Stimulated activated CD4-positive, alpha-beta T cell treated with anti-CD3 and anti-CD28 coated beads, TNF-alpha, amount 100 ng/mL, for 1 hour (primary cell): ENCODE measurements around the gene OSBPL1A.

Source experiments
- DNase-seq, 3 donors: peaks; one replicate each; pipeline ENCODE4 v3.0.0-alpha.2; 2020; ENCODE audit warnings: low read depth in 3 of 3, low spot score in 1 of 3

OSBPL1A gene

DNA sequence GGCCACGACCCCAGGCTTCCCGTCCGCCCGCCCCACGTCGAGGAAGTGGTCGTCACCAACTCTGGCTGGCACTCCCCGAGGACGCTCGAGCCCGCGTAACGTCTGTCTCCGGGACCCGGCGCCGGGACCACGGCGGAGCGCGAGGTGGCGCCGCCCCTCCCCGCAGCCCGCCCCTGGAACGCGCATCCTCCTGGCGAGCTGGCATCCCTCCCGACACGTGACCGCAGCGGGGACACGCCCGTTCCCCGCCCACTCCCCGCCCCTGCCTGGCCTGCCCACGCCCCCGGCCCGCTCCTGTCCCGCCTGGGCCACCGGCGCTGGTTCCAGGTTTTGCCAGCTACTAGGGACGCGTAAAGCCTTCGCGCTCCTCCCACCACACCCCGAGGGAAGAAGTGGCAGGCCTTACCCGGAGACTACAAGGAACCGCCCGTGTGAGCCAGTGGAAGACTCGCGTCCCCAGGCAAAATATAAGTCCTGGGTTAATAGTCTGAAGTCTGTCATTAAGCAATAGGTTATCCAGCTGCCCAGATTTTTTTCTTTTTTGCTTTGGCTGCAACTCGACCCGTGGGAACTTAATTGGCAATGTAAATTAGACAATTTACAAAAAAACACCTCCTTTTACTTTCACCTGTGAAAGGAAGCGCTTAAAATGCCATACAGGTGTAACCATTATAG, at the start of gene OSBPL1A:
Gene OSBPL1A (minus strand): TSS at position 131 of the 675 bp plus-strand sequence. CDS start 20,291 bp downstream, outside the sequence.
- peak; percentile 64 to 69 (median 68) for DNase-seq

DNA sequence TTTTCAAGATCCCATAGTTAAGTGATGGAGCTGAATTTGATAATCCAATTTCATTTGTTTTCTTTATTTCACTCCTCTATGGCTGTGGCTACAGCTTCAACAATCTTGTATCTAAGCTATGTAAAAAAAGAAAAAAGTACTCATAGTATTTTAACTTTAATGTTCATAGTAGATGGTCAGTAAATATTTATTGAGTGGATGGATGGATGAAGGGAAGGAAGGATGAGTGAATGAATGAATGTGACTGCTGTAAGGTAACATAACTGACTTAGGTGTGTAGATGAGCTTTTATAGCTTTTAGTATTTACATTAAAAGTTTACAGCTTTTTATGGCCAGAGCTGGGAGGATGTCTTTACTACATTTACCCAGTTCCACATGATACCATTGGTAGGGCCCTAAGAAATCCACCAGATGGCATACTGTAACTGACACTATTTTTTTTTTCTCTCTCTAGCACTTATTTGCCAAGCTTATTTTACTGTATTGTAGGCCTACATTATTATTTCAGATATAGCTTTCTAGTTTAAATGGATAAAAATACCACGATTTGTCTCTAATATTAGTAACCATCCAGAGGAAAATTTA, 49.4 kb upstream of the OSBPL1A start:
- no peak for DNase-seq

DNA sequence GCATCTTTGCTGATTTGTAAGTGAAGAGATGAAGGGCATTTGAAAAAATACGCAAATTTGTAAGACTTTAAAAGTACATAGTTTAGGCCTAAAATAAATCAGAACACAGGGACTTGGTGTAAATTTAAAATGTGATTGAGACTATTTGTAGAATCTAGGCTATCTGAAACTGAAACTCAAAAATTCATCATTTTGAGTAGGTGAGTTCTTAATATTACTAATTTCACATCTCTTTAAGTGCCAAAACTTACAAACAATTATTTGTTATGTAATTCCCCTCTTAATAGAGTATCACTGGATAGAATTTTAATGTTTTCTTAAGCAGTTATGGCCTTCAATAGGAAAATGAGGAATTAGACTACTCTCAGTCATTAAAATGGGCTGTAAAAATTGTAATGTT, 48.8 kb upstream of the OSBPL1A start:
- no peak for DNase-seq

DNA sequence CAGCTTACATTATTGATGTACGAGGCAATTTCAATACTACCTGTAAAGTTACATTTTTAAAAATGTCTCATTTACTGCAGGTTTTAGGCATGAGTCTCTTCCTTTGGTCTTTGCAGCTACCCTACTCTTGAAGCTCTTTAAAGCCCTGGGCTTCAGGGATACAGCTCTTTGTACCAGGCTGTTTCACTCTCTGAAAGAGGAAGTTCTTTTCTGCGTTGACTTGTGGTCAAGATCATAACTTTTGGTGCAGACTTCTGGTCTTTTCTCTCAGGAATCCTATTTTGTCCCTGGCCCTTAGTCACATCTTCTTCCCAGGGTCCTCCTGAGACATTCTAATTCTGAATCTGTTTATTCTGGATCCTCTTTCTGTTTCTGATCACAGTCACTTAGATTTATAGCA, 46.2 kb upstream of the OSBPL1A start:
- no peak for DNase-seq

DNA sequence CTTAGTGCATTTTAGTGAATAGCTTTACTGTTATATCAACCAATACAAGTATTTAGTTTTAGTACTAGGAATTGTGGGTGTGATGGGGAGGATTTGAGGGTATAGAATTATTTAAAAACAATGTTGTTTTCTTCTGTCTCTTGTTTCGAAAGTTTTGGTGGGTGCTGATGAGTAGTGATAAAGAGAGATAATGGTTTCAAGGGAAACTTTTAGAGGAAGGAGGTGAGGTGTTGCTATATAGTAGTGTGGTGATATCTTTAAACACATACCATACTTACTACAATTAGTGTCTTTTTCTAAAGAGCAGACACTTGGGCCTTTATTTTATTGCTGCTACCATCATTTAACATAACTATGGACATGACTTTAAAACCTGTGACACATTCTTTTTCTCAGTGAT, 39.3 kb upstream of the OSBPL1A start:
- DNase-seq = no peak

DNA sequence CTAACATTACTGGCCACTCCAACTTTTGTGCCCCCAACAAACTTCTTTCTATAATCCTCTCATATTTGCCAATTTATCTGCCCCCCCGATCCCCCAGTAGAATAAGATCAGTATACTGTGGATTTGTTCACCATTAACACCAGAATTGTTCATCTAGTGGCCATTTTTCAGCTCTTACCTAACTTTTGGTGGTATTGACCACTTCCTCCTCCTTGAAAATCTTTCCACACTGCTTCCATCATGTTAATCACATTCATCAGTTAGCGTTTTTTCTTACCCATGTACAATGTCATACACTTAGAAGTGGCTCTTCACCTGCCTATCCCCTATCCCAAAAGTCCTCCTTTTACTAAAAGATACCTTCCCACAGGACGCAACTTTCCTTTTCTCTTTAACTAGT, 35.0 kb upstream of the OSBPL1A start:
- no peak for DNase-seq

DNA sequence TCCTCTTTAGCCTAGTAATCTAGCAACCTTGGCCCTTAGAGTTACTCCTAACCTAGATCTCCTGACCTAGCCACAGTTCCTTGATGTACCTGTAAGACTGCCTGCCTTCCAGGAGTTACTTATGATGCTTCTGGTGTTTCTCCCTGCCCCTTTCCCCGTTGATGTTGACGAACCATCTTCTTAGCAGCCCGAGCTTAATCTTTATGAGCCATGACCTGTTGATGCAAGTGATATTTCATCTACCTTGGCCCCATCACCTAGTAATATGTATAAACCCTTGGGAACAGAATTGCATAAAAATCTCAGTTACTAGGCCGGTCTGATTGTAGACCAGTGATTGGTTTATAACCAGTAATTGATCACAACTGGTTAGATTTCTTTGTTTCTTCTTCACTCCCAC, 31.6 kb upstream of the OSBPL1A start:
- no peak for DNase-seq

DNA sequence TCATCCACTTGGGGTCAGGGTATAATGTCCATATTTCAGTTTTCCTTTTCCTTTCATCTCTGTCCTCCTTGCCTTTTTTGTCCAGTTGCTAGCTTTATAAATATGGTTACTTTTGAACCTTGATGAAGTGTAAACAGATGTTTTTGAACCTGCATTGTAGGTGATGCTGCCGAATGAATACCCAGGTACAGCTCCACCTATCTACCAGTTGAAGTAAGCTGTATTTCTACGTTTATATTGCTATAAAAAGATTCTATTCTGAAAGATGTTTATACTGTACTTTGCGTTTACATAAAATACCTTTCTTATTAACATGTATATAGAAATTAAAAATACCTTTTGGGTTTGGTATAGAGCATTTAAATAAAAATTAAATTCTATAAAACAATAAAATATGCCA, 31.1 kb upstream of the OSBPL1A start:
- DNase-seq = no peak

DNA sequence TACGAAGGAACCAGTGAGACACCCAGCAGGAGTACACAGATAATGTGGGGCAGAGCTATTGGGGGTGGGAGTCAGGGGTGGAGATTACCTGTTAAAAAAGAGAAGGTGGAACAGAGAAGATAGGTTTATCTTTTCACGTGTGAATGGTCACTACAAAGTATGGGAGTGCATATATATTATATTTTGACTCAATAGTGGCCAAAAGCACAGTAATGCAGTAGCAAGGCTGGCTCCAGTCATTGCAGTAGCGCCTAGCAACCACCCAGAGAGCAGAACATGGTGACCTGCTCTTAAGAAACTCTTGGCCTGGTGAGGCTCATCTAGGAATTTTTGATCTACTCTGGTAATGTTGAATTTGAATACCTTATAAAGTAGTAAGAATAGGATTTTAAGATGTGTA, 29.9 kb upstream of the OSBPL1A start:
- no peak for DNase-seq

DNA sequence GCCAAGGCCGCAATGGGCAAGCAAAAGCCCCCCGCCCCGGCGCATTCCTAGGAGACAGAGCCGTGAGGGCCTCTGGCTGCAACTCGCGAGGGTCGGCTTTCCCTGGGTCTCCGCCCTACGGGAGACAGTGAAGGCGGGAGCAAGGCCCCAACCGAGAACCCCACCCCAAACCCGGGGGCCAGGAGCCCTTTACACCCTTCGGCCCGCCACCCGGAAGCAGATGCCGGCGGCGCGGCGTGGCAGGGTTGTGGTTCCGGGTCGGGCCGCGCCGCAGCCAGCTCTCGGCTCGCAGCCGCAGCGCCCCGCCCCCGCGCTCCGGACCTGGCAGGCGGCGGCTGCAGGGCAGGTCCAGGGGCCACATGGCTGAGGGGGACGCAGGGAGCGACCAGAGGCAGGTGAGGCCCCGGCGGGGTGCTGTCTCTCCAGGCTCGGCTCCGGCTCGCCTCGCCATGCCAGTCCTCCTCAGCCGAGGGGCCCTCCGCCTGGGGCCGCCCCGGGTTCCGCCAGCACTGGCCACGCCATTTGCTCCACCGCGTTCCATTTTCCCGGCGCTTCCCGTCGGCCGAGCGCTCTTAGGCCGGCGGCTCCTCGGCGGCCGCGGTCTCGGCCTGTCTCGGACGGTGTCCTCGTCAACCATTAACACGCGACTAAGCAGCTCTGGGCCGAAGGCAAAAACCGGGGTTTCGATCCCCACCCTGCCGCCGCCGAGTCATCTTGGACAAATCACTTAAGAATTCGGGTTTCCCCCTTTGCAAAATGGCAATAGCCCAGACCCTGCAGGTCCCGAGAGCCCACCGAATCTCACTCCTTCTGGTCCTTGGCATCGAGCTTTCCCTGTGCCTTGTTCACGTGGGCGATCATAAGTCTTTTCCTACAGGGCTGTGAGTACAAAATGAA, 29.0 kb upstream of the OSBPL1A start, which contains the start of gene IMPACT:
Gene IMPACT (plus strand): TSS at position 273 of the 897 bp plus-strand sequence. CDS start 87 bp downstream, at position 360.
- peak; percentile 58 to 76 (median 61) for DNase-seq

DNA sequence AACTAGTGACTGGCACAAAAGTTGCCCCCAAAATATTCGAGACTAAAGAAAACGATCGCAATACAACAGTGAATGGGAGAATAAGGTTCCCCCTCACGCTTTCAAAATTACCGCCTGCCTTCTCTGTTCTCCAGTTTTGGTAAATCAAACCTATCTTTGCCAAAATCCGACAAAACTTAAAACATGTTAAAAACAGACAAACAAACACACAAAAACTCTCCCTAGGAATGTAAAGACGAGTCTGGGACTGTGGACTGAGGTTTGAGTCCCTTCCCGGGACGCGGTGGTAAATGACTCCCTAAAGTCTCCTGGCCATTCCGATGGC, 28.4 kb upstream of the OSBPL1A start:
- DNase-seq = no peak

DNA sequence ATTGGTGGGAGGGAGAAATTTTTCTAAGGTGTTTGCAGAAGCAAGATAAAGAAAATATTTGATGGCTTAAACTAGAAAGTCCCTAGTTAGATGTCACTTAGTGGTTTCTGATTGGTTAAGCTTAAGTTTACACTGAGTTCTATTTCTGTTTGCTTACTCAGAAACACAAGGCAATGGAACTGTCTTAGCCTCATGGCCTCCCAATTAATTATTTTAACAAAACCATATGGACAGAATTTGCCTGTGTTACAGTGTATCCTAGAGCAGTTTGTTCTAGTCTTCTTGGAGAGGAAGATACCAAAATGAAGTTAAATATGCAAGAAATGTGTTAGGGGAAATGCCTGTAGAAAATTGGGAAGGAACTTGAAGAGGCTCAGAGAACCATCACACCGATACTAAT, 24.2 kb upstream of the OSBPL1A start:
- no peak for DNase-seq

DNA sequence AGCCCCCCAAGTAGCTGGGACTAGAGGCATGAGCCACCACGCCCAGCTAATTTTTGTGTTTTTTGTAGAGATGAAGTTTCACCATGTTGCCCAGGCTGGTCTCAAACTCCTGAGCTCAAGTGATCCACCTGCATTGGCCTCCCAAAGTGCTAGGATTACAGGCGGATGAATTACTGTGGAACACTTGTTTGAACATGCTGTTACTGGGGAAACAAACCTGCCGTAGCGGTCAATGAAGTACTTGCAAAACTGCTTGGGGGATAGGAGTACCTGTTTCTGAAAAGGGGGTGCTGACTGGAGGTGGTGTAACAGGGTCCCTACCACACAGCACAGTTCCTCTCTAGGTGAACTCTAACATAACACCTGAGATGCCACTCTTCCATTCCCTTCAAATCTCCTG, 22.9 kb upstream of the OSBPL1A start:
- DNase-seq = no peak

DNA sequence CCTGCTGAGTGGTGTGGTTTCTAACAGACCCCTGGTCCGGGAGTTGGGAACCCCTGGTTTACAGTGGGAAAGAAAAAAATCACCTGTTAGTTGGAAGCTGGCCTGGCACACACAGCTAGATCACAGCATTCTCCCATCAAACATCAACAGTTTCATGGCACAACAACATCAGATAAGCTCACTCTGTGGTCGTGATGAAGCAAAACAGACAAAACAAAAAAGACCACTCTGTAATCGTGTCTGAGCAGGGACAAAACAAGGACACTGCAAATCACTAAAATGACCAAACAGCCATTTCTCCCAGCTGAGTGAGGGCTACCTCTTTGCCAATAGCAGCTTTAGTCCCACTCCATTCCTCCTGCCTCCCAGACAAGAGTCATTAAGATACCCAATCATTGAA, 19.9 kb upstream of the OSBPL1A start:
- DNase-seq = no peak

DNA sequence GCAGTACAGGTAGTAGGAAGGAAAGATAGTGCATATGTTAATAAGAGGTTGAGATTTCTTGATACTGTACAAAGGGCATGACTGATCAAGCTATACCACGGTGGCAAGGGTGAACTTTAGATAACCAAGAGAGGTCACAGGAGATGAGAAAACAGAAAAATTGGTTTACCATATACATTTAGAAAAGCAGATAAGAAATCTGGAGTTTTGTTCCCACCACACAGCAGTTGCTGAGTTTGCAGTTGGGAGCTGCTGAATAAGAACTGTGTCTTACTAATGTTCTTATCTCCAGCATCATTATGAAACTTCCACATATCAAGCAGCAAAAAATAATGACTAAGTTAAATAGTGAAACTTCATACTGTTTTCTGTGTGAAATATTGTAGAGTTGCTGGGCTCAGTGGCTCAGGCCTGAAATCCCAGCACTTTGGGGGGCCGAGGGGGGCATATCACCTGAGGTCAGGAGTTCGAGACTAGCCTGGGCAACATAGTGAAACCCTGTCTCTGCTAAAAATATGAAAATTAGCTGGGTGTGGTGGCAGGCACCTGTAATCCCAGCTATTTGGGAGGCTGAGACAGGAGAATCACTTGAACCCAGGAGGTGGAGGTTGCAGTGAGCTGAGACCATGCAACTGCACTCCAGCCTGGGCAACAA, 16.9 kb upstream of the OSBPL1A start:
- DNase-seq = no peak

DNA sequence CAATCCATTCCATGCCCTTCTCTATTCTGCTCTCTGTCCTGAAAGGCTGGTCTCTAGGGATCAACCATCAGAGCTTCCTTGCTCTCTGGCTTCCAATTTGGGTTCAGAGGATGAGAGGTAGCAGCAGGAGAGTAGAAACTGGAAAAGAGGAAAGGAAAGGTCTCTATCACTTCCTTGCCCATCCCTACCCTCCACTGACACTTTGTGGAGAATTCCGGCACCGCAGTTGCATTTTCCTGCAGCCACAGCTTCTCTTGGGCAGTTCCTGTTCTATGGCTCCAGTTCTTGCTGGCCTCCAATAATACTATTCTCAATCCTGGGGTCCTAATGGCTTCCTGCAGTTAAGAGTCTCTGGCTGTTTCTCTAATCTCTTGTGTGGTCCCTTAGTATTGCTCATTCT, 15.5 kb upstream of the OSBPL1A start:
- DNase-seq = no peak

DNA sequence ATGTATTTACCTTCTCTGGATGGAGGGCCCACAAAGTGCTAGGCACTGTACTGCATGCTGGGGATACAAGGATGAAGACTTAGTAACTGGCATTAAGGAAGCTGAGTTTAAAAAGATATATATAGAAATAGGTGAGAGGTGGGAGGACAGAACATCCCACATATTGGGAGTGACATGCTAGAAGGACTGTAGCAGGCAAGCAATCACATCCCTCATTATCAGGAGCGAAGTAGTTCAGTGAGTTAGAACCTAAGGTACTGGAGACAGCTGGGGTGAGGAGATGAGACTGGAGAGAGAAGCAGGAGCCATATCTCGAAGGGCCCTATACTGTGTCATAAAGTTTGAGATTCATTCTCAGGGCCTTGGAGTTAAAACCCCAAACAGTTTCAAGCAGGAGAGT, 10.9 kb upstream of the OSBPL1A start:
- DNase-seq = no peak

DNA sequence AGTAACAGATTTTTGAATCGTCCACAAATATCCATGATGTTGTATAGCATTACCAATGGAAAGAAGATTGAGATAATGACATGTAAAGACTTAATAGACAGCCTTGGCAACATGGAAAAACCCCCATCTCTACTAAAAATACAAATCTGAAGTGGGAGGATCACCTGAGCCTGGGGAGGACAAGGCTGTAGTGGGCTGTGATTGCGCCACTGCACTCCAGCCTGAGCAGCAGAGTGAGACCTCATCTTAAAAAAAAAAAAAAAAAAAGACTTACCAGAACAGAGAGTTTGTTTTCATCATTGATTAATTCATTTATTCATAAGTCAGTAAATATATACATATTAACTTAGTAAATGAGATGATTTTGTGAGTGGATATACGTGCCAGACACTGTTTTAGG, 7.0 kb upstream of the OSBPL1A start:
- DNase-seq = no peak

DNA sequence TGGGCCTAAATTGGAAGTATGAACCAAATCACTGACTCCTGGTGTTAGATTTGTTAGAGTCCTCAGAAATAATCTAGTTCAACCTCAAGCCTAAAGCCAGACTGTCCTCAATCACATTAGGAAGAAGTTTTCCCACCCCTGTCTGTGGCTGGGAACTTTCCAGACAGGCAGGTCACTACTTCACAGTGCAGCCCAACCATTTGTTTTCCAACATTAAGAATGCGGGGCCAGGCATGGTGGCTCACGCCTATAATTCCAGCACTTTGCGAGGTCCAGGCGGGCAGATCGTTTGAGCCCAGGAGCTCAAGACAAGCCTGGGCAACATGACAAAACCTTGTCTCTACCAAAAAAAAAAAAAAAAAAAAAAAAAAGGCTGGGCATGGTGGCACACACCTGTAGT, 5.5 kb upstream of the OSBPL1A start:
- no peak for DNase-seq

DNA sequence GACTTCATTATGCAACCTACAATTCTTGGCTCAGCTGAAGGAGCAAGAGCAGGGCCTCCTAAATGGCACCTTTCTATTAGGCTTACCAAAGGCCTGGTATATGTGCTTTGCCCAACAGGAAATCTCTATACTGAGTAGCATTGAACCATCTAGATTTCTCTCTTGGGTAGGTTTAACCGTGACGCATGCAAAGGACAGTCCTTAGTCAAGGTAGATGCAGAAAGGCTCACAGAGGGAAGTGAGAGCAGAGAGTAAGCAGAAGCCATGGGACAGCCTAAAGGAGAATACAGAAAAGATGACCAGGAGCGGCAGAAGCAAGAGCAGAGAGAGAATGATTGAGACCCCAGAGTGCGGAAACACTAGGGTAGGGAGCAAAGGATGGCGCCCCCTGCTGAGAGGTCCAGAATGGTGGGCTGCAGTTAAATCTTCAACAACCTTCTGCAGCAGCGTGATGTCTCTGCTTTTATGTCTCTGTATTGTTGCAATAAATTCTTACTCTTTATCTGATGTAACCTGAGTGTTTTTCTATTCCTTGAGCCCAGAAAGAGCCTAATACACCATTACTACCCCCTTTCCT, 4.7 kb upstream of the OSBPL1A start:
- no peak for DNase-seq

DNA sequence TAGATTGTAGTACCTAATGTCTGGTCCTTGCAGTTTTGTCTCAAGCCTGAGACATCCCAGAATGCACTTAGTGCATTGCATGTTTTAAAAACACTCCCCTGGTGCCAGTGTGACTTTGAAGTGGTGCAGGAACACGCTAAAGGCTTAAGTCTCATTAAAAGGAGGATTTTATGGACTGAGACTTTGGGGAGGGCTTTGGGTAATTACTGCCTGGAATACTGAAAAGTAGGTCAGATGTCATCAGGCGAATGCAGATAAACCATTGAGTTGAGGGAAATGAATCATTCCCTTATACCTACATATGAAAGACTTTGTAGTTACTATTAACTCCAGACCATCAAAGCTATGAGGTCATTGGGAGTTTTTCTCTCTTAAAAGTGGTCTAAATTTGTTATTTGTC, 3.0 kb upstream of the OSBPL1A start:
- no peak for DNase-seq
